Panc1 (cell line): ENCODE data around the gene C4orf50. TPM values are rescaled to one million over a fixed set of nuclear protein-coding genes. Genes with fewer than 3 reads are reported as not detected.

Experiments
- ATAC-seq: fragments of 200-7000 bp; cut with Tn5 transposase; 2 replicates; pipeline ENCODE4 v1.9.1; 2020; ENCODE audit warnings: mild to moderate bottlenecking, moderate library complexity
- BruUV-seq: library from RNA; stranded (reverse); fragments of 400-500 nt; replicated peaks from 2 replicates; lab custom pipeline; 2021; lab: Mats Ljungman, UMichigan
- CTCF ChIA-PET: fragments of 300-600 bp; sonication (Branson Sonifier 250); formaldehyde crosslinking; loops from one replicate; lab custom pipeline; 2022; ENCODE audit warnings: antibody characterized with exemption; lab: Charles Lee
- POLR2A ChIA-PET: fragments of 300-600 bp; sonication (Branson Sonifier 250); formaldehyde crosslinking; loops from one replicate; lab custom pipeline; 2022; ENCODE audit warnings: antibody characterized with exemption; lab: Charles Lee
- DNase-seq: peaks from one replicate; pipeline ENCODE4 v3.0.0-alpha.2; 2010; ENCODE audit warnings: low read depth, low spot score
- H3K27ac ChIP-seq: 2 replicates; pipeline ENCODE4 v1.5.1; 2011; ENCODE audit warnings: mild to moderate bottlenecking, low read length, inconsistent platforms
- H3K27me3 ChIP-seq: fragments of 200-500 bp; sonication (Bioruptor generic); 2 replicates; pipeline ENCODE4 v1.6.0; 2014; ENCODE audit warnings: low read length, inconsistent platforms; ENCODE audit not compliant: control insufficient read depth, insufficient read depth
- H3K36me3 ChIP-seq: fragments of 200-500 bp; sonication (Bioruptor generic); 2 replicates; pipeline ENCODE4 v1.5.1; 2014; ENCODE audit warnings: inconsistent platforms, mild to moderate bottlenecking, low read length, moderate library complexity; ENCODE audit not compliant: control insufficient read depth, insufficient read depth
- H3K4me1 ChIP-seq: 2 replicates; pipeline ENCODE4 v1.5.1; 2011; ENCODE audit warnings: inconsistent platforms, mild to moderate bottlenecking, low read length, moderate library complexity; ENCODE audit not compliant: control insufficient read depth, insufficient read depth
- H3K4me3 ChIP-seq, 2 experiments: 2 replicates each; pipeline ENCODE4 v1.5.1; 2011 to 2012; ENCODE audit warnings: low read depth in 2 of 2, low read length in 2 of 2, mild to moderate bottlenecking in 2 of 2, inconsistent platforms in 1 of 2, moderate library complexity in 1 of 2
- H3K9me3 ChIP-seq: fragments of 200-500 bp; sonication (Bioruptor generic); 2 replicates; pipeline ENCODE4 v1.5.1; 2014; ENCODE audit warnings: low read depth, mild to moderate bottlenecking, inconsistent platforms, low read length, moderate library complexity; ENCODE audit not compliant: control insufficient read depth, insufficient read depth
- CTCF ChIP-seq: fragments of 450-650 bp; IDR thresholded peaks from 2 replicates; pipeline ENCODE4 v1.5.1; 2017; ENCODE audit warnings: mild to moderate bottlenecking
- POLR2AphosphoS5 ChIP-seq: IDR thresholded peaks from 2 replicates; pipeline ENCODE4 v1.6.1; 2012; ENCODE audit warnings: mild to moderate bottlenecking, low read depth, low read length, moderate library complexity
- REST ChIP-seq, 2 experiments: IDR thresholded peaks; 2 replicates each; pipeline ENCODE4 v1.6.1; 2011 to 2012; ENCODE audit warnings: low read depth in 2 of 2, control low read depth in 1 of 2, low read length in 1 of 2, mild to moderate bottlenecking in 1 of 2, moderate library complexity in 1 of 2; ENCODE audit not compliant: insufficient read depth in 1 of 2
- SIN3A ChIP-seq: IDR thresholded peaks from 2 replicates; pipeline ENCODE4 v1.6.1; 2012; ENCODE audit warnings: low read depth, mild to moderate bottlenecking, low read length, moderate library complexity, borderline replicate concordance; ENCODE audit not compliant: insufficient read depth
- TCF7L2 ChIP-seq: IDR thresholded peaks from 2 replicates; pipeline ENCODE4 v1.6.1; 2011; ENCODE audit warnings: mild to moderate bottlenecking, low read depth, low read length, inconsistent platforms
- in situ Hi-C: cut with HindIII; loops from 2 replicates; pipeline ENCODE4 v1.10.0; 2016; ENCODE audit warnings: low sequenced_read_pairs, low pct_unique_long_range_greater_than_20kb
- intact Hi-C: fragments of 100-400 bp; cut with micrococcal nuclease; formaldehyde crosslinking; loops from one replicate; pipeline ENCODE4 v1.10.0; 2022; ENCODE audit not compliant: unreplicated experiment
- total RNA-seq: library from RNA; stranded (reverse); gene quantifications from one replicate; pipeline ENCODE4 v1.2.1, GENCODE V29; 2021; ENCODE audit not compliant: unreplicated experiment

The C4orf50 gene
- total RNA-seq, 1 experiment from 2014 or later, result under 0.01 TPM

- ChIA-PET CTCF (no interaction called here), POLR2A (interaction anchor here (0.6 kb wide), 1 partner anchor 193 kb away, joined by 4 read pairs; no protein-coding TSS in a partner anchor)
- peaks cover 11% of the 10 kb centered on the region for H3K27me3 ChIP-seq
- no peaks in the 10 kb centered on the region for H3K4me1 ChIP-seq
- in situ Hi-C loops (no loop called here), intact Hi-C loops (no loop called here)
- no peak overlapping the region for H3K27ac ChIP-seq
- no peak overlapping the region for H3K4me3 ChIP-seq
- DNase-seq (no peak), ATAC-seq (no peak)
- no peaks in the 10 kb centered on the region for H3K36me3 ChIP-seq
- TF ChIP-seq CTCF (no peak), REST (IDR thresholded peaks at IDR 0.05; ENCODE audit: insufficient read depth in 1 of 2, low read depth in 2 of 2, low read length in 1 of 2) (no peak), TCF7L2 (no peak), POLR2AphosphoS5 (no peak), SIN3A (no peak)
- no peaks in the 10 kb centered on the region for H3K9me3 ChIP-seq
- no TSS peak for BruUV-seq
These were observed 124.0 kb downstream of the C4orf50 start for GRCh38 chr4:5894266-5894665.

- CTCF ChIA-PET, result no interaction called here
- TF ChIP-seq CTCF (no peak), POLR2AphosphoS5 (no peak), REST (IDR thresholded peaks at IDR 0.05; ENCODE audit: insufficient read depth in 1 of 2, low read depth in 2 of 2, low read length in 1 of 2) (no peak)
- POLR2A ChIA-PET, result no interaction called here
- Histone ChIP-seq H3K27ac (no peak overlapping the region), H3K9me3 (no peaks in the 10 kb centered on the region), H3K4me1 (no peaks in the 10 kb centered on the region), H3K4me3 (no peak overlapping the region), H3K27me3 (peaks cover 7% of the 10 kb centered on the region), H3K36me3 (no peaks in the 10 kb centered on the region)
- intact Hi-C loops, result no loop called here
- no peak for DNase-seq
- ATAC-seq, result no peak
- no TSS peak for BruUV-seq
- in situ Hi-C loops, result no loop called here
These were observed 124.6 kb downstream of the C4orf50 start for GRCh38 chr4:5893591-5893990.
